K562 (cell line): ENCODE measurements around the gene UBXN11. TPM values are rescaled to one million over a fixed set of nuclear protein-coding genes. Genes with fewer than 3 reads are reported as not detected.
A peak's percentile ranks its signal among the peaks of the same experiment; 100 is the strongest.

Experiments
- ARID2 ChIP-seq: fragments of 450-650 bp; IDR thresholded peaks from 2 replicates; pipeline ENCODE4 v1.6.1; 2017; ENCODE audit warnings: antibody characterized with exemption, mild to moderate bottlenecking
- ERF ChIP-seq: fragments of 450-650 bp; formaldehyde crosslinking; IDR thresholded peaks from 2 replicates; pipeline ENCODE4 v1.4.0; 2020; ENCODE audit warnings: mild to moderate bottlenecking, mixed read lengths
- GATAD2A ChIP-seq: fragments of 450-650 bp; IDR thresholded peaks from 2 replicates; pipeline ENCODE4 v1.6.1; 2017
- GTF3C2 ChIP-seq: IDR thresholded peaks from 3 replicates; pipeline ENCODE4 v1.6.1; 2011; ENCODE audit warnings: borderline replicate concordance, mild to moderate bottlenecking, moderate library complexity; ENCODE audit not compliant: insufficient read length; ENCODE audit errors: extremely low read depth
- HMG20A ChIP-seq: fragments of 450-650 bp; formaldehyde crosslinking; conservative IDR thresholded peaks from 2 replicates; pipeline ENCODE4 v1.4.0; 2020; ENCODE audit warnings: mild to moderate bottlenecking, mixed read lengths
- JUND ChIP-seq, 2 experiments: IDR thresholded peaks; 2 replicates in 1 of 2; 3 replicates in 1 of 2; pipeline ENCODE4 v1.6.1; 2011; ENCODE audit warnings: borderline replicate concordance in 2 of 2, low read depth in 2 of 2, low read length in 2 of 2, improper control_type of control experiment in 1 of 2, missing biosample characterization in 1 of 2, missing genetic modification characterization in 1 of 2, missing genetic modification reagents in 1 of 2
- KDM5B ChIP-seq: fragments of 200-600 bp; sonication (generic); IDR thresholded peaks from 2 replicates; pipeline ENCODE4 v1.6.1; 2012; ENCODE audit warnings: low read depth, mild to moderate bottlenecking, moderate library complexity, low read length, control low read depth, inconsistent platforms; ENCODE audit not compliant: insufficient replicate concordance
- NCOR1 ChIP-seq: fragments of 450-650 bp; IDR thresholded peaks from 2 replicates; pipeline ENCODE4 v1.6.1; 2016; ENCODE audit warnings: mild to moderate bottlenecking, moderate library complexity
- NFXL1 ChIP-seq: fragments of 450-650 bp; formaldehyde crosslinking; IDR thresholded peaks from 2 replicates; pipeline ENCODE4 v1.4.0; 2021; ENCODE audit warnings: mild to moderate bottlenecking
- PHTF2 ChIP-seq: fragments of 250-450 bp; sonication (Bioruptor Pico); IDR thresholded peaks from 2 replicates; pipeline ENCODE4 v1.5.0; 2021; ENCODE audit warnings: mild to moderate bottlenecking
- SOX6 ChIP-seq: fragments of 450-650 bp; IDR thresholded peaks from 2 replicates; pipeline ENCODE4 v1.6.1; 2014; ENCODE audit warnings: mild to moderate bottlenecking
- TRIM25 ChIP-seq: fragments of 450-650 bp; IDR thresholded peaks from 2 replicates; pipeline ENCODE4 v1.7.0; 2016; ENCODE audit warnings: borderline replicate concordance
- ZBTB43 ChIP-seq: sonication (generic); formaldehyde crosslinking; IDR thresholded peaks from 2 replicates; pipeline ENCODE4 v1.8.0; 2023; ENCODE audit warnings: mild to moderate bottlenecking, missing genetic modification reagents
- ZNF133 ChIP-seq: fragments of 250-450 bp; sonication (Bioruptor Pico); IDR thresholded peaks from 2 replicates; pipeline ENCODE4 v1.4.0; 2020; ENCODE audit warnings: mild to moderate bottlenecking
- ZNF280A ChIP-seq: fragments of 450-650 bp; IDR thresholded peaks from 2 replicates; pipeline ENCODE4 v1.6.1; 2018; ENCODE audit warnings: mild to moderate bottlenecking, low read depth; ENCODE audit not compliant: partially characterized antibody
- ZNF324 ChIP-seq: fragments of 250-450 bp; sonication (Bioruptor Pico); IDR thresholded peaks from 2 replicates; pipeline ENCODE4 v1.4.0; 2020; ENCODE audit warnings: mild to moderate bottlenecking
- ZNF655 ChIP-seq: fragments of 250-450 bp; sonication (Bioruptor Pico); IDR thresholded peaks from 2 replicates; pipeline ENCODE4 v1.5.0; 2021
- polyA plus RNA-seq, 8 experiments: library from polyadenylated mRNA; depleted of rRNA in 4 of 8; stranded (reverse) in 5 of 8; unstranded in 3 of 8; fragments of >200 nt; fragmentation: Nextera tagmentation in 2 of 8; fragmentation: Illumina TruSeq in 1 of 8; extraction: Ambion mirVana in 2 of 8; extraction: Trizol in 1 of 8; gene quantifications; 2 replicates each; pipeline versions ENCODE4 v1.2.1 to v1.2.3, GENCODE V29; 2011 to 2014; ENCODE audit warnings: inconsistent platforms in 1 of 8, missing spikeins in 1 of 8
- total RNA-seq, 7 experiments: library from RNA; depleted of rRNA in 6 of 7; stranded (reverse); fragments of >200 nt in 6 of 7; fragmentation: Illumina TruSeq in 2 of 7; extraction: Trizol in 2 of 7; gene quantifications; 2 replicates each; pipeline versions ENCODE4 v1.2.1 to v1.2.3, GENCODE V29; 2011 to 2021; ENCODE audit warnings: low replicate concordance in 1 of 7

Gene UBXN11
- total and polyA plus RNA-seq, 9 of the 15 experiments (the other 6 are each of a cell fraction or from before 2014, with no cell fraction given), result 0.48 to 34.3 (median 11.3) TPM

- TF ChIP-seq ZBTB43 (CRISPR knock-in tag), result no peak
- no peak for TF ChIP-seq SOX6
- TF ChIP-seq ZNF133 (CRISPR knock-in tag), result no peak
- no peak for TF ChIP-seq GTF3C2
- TF ChIP-seq NFXL1 (CRISPR knock-in tag), result no peak
- no peak for TF ChIP-seq PHTF2 (CRISPR knock-in tag)
- no peak for TF ChIP-seq ZNF324
- TF ChIP-seq ZNF280A, result no peak
- peak; percentile 59; the same call in 1 of the 2 replicates for TF ChIP-seq JUND (IDR thresholded peaks at IDR 0.05; ENCODE audit: borderline replicate concordance, low read depth, low read length)
- peak; percentile 66; the same call in 1 of the 3 replicates for TF ChIP-seq JUND (tag; IDR thresholded peaks at IDR 0.05; ENCODE audit: borderline replicate concordance, low read depth, low read length)
- no peak for TF ChIP-seq KDM5B
- no peak for TF ChIP-seq HMG20A (CRISPR knock-in tag)
- no peak for TF ChIP-seq TRIM25
- TF ChIP-seq NCOR1, result no peak
- TF ChIP-seq ZNF655 (CRISPR knock-in tag), result no peak
- peak; percentile 97 for TF ChIP-seq ARID2
- TF ChIP-seq GATAD2A, result 0 out of 2 replicates have a peak, but pooled peaks have one; percentile 42
- TF ChIP-seq ERF (CRISPR knock-in tag), result peak; percentile 60; the same call in 1 of the 2 replicates
Observed at GRCh38 chr1:26321315-26322041, 15.0 kb upstream of the UBXN11 start (continued).
